ENCODE results near the gene SERHL2.
A peak's percentile ranks its signal among the peaks of the same experiment; 100 is the strongest.
"Not testable (repeated sequence)": the region's sequence is repeated elsewhere in the genome, so short reads cannot be mapped to it uniquely, and the experiment has no call there.

SERHL2 gene, protein sequence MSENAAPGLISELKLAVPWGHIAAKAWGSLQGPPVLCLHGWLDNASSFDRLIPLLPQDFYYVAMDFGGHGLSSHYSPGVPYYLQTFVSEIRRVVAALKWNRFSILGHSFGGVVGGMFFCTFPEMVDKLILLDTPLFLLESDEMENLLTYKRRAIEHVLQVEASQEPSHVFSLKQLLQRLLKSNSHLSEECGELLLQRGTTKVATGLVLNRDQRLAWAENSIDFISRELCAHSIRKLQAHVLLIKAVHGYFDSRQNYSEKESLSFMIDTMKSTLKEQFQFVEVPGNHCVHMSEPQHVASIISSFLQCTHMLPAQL

DNA sequence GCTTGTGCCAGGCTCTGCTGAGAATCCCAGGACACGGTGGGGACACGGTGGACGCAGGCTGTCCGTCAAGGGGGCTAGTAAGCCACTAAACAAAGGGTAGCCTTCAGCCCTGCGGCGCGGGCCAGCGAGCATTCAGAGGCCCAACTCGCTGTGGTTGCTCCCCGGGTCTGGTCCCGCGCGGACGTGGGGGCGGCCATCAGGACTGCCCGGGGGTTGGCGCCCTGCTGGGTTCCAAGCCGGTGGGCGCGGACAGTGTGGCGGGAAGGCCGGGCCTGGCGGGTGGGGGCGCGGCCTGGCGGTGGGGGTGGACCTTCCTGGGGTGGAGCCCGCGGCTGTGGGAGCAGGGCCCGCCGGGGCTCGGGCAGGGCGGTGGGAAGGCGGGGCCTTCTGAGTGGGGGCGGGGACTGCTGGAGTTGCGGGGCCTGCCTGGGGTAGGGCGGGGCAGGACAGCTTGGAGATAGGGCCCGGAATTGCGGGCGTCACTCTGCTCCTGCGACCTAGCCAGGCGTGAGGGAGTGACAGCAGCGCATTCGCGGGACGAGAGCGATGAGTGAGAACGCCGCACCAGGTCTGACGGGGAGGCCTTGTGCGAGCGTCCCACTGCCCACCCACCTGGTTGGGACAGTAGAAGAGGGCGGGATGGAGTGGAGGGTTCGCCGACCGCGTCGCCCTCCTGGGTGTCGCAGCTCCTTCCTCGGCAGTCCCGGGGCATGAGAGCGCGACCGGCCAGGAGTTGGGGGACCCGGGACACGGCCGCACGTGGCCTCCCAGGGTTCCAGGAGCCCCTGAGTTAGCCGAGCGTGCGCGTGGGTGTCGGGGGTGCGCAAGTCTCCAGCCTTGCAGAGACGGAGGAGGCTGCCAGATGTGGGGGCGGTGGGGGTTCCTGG is at the start of gene SERHL2:
SERHL2 (plus strand) TSS at position 482 of the 887 bp plus-strand sequence; CDS start at position 547, 65 bp downstream.
- DNase-seq (ENCODE audit: low read depth in 2 of 3, low spot score in 2 of 3): peak; percentile 53 to 59 (median 58)

DNA sequence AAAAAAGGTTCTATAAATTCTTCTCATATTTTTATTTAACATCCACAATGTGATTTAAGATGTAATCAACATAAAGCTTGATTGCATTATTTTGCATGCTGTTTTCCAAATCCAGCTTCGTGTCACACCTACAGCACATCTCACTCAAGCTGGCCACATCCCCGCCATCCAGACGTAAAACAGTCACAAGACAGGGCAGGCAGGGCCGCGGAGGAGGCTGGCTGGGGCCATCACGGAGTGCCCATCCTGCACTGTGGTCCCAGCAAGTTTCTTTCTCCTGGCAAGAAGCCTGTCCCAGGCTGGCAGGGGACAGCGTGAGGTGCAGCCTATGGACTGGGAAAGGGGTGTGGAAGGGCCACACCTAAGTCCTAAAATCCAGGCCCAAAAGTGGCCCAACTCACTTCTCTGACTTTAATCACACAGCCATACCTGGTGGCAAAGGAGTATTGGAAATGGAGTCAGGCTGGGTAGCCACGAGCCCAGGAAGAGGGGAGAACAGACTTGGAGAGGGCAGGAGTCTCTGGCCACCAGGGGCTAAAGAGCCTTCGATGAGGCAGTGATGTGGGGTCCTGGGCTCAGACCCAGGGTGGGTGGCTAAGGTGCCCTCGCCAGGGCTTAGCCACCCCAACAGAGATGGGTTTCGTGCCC is 45.3 kb upstream of the SERHL2 start:
- not testable (repeated sequence) for DNase-seq (ENCODE audit: low read depth in 2 of 3, low spot score in 2 of 3)

DNA sequence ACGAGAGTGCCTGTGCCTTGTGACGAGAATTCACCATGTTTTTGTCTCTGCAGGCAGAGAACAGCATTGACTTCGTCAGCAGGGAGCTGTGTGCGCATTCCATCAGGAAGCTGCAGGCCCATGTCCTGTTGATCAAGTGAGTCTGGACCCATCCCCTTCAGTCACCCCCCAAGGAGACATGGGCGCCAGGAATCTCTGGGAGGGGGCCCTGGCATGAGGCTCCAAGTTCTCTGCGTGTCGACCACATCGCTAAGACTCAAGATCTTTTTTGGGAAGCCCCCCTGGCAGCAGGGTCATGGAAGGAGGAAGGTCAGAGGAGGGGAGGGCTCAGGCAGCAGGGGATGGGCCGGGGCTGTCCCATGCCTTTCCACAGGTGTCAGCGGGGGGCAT is 44.8 kb upstream of the SERHL2 start:
- DNase-seq (ENCODE audit: low read depth in 2 of 3, low spot score in 2 of 3): not testable (repeated sequence)

DNA sequence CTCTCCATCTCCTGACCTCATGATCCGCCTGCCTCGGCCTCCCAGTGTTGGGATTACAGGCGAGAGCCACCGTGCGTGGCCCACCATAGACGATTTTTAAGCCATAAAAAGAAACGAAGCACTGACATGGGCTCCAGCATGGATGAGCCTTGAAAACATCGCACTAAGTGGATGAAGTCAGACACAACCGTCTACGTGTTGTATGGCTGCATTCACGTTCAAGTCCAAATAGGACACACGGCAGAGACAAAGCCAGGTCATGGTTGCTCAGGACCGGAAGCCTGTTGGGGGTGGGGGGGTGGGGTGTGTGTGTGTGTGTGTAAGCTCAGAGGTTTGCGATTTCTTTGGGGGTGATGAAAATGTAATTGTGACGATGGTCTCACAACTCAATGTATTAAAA is 44.2 kb upstream of the SERHL2 start:
- DNase-seq (ENCODE audit: low read depth in 2 of 3, low spot score in 2 of 3): no peak

DNA sequence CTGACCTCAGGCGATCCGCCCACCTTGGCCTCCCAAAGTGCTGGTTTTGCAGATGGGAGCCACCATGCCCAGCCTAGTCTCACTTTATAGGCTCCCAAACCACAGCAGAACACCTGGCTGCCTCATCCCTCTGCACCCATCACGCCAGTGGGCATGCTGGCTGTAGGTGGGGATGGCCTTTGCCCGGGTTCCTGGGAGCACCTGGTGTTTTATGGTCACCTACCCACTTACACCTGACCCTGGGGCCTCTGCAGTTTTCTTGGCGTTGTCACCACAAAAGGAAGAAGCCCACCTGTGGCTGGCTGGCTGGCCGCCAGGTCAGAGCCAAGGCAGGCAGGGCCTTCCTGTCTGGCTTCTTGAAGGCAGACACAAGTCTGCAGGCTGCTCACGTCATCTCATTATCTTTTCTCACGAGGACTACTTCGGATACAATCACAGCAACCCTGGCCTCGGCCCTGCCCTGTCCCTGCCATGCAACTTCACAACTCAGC is 42.3 kb upstream of the SERHL2 start:
- no peak for DNase-seq (ENCODE audit: low read depth in 2 of 3, low spot score in 2 of 3)

DNA sequence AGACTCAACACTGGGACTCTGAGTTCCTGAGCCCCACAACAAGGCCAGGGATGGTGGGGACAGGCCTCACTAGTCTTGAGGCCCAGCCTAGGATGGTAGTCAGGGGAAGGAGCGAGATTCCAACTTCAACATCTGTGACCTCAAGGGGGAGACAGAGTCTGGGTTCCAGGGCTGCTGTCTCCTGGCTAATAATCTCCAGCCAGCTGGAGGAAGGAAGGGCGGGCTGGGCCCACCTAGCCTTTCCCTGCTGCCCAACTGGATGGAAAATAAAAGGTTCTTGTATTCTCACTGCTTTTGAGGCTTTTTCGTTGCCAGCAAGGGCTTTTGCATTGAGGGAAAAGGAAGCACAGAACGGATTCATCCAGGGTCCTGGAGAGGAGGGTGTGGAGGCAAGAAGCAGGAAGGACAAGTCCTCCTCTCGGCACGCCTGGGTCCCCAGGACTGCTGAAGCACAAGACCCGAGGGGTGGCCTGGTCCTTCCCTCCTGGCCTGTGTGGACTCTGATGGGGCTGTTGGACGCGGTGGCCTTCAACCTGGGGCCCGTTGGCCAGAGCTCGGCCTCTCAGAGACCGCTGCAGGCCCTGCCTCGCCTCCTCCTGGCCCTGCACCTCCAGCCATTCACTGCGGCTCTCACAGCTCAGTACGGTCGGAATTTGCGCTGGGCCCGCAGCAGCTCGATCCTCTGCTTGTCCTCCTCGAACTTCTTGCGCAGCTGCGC is 41.3 kb upstream of the SERHL2 start:
- DNase-seq (ENCODE audit: low read depth in 2 of 3, low spot score in 2 of 3): not testable (repeated sequence)

DNA sequence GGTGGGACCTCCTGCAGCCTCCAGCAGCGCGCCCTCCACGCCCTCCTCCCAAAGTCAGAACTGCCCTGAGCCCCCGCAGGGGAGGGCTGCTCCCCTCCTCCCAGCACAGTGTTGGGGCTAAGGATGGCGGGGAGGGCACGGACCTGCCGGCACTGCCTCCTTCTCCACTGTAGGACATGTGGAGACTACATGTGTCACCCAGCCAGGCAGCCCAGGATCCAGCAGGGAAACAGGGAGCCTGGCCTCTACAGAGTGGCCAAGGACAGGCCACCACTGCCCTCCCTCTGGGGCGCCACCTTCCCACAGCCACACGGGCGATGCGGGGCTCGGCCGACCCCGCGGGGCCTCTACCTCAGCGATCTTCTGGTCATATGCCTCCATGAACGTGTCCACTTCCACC is 39.4 kb upstream of the SERHL2 start:
- DNase-seq (ENCODE audit: low read depth in 2 of 3, low spot score in 2 of 3): not testable (repeated sequence)

DNA sequence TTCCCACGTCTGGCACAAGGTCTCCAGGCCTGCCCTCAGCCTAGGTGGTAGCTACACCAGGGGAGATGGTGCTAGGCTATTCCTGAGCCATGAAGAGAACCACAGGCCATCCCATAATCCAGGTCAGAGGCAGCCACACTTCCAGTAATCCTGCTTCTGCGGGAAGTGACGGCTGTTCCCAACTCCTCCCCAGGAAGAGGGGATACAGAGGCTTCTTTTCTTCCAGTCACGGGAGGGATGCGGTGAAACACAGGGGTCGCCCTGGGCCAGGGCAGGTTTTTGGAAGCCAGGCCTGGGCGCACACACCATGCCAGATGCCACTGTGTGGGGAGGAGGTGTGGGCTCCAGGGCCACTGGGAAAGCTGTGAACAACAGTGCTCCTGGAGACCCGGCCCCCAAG is 38.5 kb upstream of the SERHL2 start:
- not testable (repeated sequence) for DNase-seq (ENCODE audit: low read depth in 2 of 3, low spot score in 2 of 3)

DNA sequence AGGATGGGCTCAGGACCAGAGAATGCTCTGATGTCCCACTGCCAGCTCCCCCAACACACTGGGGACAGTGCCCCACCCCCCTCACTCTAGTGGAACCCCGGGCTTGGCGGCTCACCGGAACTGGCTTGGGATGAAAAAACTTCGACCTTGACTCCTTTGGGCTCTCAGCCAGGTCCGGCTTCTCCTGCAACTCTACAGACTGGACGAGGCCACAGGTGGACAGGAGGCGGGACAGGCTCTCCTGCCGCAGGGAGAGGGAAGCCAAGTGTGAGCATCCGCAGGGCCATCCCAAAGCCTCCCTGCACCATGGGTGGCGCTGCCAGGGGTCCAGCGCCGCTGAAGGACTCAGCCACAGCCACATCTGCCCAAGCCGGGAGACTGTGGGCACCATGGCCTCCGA is 37.9 kb upstream of the SERHL2 start:
- DNase-seq (ENCODE audit: low read depth in 2 of 3, low spot score in 2 of 3): no peak

DNA sequence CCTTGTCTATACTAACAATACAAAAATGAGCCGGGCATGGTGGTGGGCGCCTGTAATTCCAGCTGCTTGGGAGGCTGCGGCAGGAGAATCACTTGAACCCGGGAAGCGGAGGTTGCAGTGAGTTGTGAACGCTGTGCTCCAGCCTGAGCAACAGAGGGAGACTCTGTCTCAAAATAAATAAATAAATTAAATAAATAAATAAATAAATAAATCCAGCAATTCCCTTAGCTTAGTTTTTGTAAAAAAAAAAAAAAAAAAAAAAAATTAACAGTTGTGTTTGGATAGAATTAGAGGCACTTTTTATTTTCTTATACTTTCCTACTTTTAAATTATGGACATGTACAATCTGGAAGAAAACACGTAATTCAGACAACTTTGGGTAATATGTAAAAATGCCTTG is 36.7 kb upstream of the SERHL2 start:
- DNase-seq (ENCODE audit: low read depth in 2 of 3, low spot score in 2 of 3): not testable (repeated sequence)

DNA sequence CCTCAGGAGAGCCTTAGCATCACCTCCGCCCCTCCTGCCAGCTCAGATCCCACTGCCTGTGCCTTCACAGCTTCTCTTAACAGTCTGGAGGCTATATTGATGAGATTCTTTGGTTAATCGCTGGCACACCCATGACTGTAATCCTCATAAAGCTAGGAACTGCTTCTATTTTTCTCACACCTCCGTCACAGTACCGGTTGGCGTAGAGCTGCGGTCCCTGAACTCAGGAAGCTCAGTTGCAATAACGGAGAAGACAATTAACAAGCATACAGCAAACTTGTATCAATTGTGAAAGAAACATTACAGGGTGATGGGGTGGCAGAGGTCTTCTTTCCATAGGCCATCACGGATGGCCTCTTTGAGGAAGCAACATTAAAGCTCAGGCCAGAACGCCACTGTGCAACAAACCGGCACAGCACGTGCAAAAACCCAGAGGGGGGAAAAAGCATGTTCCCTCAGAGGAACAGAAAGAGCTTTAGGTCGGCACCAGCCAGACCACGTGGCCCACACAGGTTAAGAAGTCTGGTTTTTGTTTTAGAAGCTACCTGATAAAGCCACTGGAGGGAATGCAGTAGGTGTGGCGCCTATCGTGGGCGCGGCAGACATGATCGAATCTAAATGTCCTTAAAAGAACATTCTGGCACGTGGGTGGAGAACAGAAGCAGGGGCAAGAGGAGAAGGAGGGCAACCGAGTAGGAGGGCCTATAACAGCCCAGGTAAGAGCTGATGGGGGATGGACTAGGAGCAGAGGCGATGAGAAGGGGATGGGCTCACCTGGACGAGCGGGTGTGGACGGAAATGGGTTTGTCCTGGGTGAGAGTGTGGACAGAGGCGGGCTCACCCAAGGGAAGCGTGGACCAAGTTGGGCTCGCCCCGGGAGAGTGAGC is 34.9 kb upstream of the SERHL2 start:
- DNase-seq (ENCODE audit: low read depth in 2 of 3, low spot score in 2 of 3): not testable (repeated sequence)

DNA sequence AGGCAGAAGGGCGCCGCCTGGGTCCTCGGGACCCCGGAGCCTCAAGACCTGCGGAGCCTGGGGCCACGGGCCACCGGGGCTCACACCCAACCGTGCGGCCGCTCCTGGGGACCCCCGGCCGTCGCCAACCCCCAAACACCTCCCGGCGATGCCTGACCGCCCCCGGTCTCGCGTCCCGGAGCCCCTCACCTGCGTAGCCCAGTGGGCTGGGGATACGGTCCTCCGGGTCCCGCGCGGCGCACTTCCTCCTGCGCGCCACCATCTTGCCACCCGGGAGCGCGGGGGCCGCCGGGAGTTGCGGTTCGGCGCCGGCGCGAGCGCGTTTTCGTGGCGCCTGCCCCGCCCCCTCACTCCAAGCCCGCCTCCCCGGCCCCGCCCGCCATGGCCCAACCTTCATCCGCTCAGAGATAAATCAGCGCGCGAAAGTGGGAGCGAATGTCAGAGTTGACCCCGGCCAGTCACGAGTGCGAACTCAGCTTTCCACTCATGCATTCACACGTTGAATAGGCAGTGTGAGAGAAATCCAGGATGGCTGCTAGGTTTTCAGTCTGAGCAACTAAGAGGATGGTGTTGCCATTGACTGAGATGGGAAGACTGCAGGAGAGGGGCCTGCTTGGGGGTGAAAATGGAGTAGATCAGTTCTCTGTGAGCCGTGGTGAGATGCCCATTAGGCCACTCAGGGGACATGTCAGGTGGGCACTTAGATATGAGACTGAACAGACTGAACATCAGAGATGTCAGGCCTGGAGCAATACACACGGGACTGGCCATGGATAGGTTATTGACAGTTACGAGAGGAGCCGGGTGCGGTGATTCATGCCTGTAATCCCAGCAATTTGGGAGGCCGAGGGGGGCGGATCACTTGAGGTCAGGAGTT is 34.0 kb upstream of the SERHL2 start, which contains the start of gene RRP7A:
RRP7A (minus strand) TSS at position 272 of the 877 bp plus-strand sequence; CDS start at position 262, 10 bp downstream.
- DNase-seq (ENCODE audit: low read depth in 2 of 3, low spot score in 2 of 3): peak; percentile 61 to 74 (median 67)

DNA sequence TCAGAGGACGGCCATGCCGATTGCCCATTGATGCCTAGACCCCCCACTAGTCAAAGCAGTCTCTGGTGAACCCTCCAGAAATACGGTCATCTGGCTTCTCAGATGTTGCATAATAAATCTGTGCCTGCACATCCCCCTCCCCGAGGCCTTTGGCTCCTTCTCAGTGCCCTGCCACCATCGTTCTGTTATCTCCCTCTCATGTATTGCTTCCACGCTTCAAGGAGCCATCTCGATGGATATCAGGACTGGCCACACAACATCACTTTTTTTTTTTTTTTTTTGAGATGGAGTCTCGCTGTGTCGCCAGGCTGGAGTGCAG is 32.6 kb upstream of the SERHL2 start:
- no peak for DNase-seq (ENCODE audit: low read depth in 2 of 3, low spot score in 2 of 3)

DNA sequence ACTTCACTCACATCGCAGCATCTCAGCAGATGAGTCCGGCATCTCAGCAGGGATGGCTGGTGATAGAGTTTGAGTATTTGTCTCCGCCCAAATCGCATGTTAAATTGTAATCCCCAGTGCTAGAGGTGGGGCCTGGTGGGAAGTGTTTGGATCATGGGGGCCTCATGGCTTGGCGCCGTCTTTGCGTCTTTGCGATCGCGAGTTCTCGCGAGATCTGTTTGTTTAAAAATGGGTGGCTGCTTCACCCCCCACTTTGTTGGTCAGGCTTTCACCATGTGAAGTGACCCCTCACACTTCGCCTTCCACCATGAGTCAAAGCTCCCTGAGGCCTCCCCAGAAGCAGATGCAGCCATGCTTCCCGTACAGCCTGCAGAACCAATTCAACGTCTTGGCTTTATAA is 31.2 kb upstream of the SERHL2 start:
- no peak for DNase-seq (ENCODE audit: low read depth in 2 of 3, low spot score in 2 of 3)

DNA sequence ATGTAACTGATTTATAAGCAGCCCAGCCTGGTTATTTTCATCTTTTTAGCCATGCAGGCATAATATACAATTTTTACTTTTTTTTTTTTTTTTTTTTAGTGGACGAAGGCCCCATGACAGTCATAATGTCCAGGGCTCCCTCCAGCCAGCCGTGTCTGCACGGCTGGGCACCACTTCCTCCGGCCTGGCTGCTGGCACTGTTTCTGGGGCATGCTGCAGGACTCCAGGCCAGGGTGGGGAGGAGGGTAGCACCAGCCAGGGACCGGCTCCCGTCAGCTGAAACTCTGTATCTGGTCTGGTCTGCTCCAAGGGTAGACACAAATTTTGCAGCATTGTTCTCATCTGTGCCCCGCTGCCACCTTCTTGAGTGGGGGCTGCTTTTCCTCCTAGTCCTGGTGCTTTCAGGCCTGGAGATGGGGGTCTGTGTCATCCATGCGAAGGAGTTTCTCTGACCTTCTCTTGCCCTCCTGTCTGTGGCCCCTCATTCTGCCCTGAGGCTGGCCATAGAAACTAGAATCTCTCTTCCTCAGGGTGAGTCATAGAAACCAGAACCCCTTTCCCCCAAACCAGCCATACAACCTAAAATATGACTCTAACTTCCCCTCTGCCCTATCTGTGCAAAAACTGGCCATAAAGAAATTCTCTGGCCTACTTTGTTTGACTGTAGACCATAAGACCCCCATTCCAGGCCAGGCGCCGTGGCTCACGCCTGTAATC is 25.0 kb upstream of the SERHL2 start:
- no peak for DNase-seq (ENCODE audit: low read depth in 2 of 3, low spot score in 2 of 3)

DNA sequence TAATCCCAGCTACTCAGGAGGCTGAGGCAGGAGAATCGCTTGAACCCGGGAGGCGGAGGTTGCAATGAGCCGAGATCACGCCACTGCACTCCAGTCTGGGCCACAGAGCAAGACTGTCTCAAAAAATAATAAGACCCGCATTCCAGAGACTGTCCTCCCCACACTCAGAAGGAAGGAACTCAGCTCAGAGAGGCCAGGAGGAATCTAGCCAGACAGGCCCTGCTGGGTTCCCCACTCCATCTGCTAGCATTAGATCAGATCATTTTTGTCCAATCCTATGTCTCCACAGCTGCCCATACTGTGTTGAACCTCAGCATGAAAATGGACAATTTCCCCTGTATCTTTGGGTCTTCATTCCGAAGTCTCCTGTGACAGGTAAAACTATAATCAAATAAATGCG is 24.3 kb upstream of the SERHL2 start:
- not testable (repeated sequence) for DNase-seq (ENCODE audit: low read depth in 2 of 3, low spot score in 2 of 3)

DNA sequence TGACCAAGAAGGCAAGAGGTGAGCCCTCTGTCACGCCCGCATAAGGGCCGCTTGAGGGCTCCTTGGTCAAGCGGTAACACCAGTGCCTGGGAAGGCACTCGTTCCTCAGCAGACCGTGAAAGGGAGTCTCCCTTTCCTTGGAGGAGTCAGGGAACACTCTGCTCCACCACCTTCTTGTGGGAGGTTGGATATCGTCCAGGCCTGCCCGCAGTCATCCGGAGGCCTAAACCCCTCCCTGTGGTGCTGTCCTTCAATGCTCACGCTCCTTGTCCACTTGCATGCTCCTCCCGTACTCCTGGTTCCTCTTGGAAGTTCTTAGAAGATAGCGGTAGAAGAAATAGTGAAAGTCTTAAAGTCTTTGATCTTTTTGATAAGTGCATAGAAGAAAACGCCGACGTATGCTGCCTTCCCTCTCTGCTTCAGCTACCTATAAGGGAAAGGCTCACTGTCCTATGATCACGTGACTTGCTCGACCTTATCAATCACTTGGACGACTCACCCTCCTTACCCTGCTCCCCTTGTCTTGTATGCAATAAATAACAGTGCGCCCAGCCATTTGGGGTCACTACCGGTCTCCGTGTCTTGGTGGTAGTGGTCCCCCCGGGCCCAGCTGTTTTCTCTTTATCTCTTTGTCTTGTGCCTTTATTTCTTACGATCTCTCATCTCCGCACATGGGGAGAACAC is 22.2 kb upstream of the SERHL2 start:
- DNase-seq (ENCODE audit: low read depth in 2 of 3, low spot score in 2 of 3): not testable (repeated sequence)

DNA sequence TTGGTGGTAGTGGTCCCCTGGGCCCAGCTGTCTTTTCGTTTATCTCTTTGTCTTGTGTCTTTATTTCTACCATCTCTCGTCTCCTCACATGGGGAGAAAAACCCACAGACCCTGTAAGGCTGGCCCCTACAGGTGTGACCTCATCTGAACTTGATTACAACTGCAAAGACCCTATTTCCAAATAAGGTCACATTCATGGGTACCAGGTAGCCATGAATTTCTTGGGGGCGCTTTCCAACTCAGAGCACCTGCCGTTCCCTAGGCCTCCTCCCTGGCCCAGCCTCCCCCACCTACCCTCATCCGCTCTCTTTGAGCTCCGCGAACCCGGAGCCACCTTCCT is 20.1 kb upstream of the SERHL2 start:
- DNase-seq (ENCODE audit: low read depth in 2 of 3, low spot score in 2 of 3): no peak
